Tibial nerve (tissue), 4 donors: ENCODE measurements around the gene WDR91.

Experiments used
- EP300 ChIP-seq, 2 donors: sonication (generic); formaldehyde crosslinking; IDR thresholded peaks; one replicate each; pipeline ENCODE4 v1.6.1; 2017; ENCODE audit warnings: antibody characterized with exemption in 2 of 2, mild to moderate bottlenecking in 1 of 2
- POLR2A ChIP-seq, 2 donors: fragments of 450-650 bp; IDR thresholded peaks; one replicate each; pipeline ENCODE4 v1.6.1; 2017; ENCODE audit warnings: antibody characterized with exemption in 2 of 2, mild to moderate bottlenecking in 2 of 2, moderate library complexity in 2 of 2
- TF ChIP-seq, protein P1 (sequence below), 5 experiments: fragments of 200-600 bp in 3 of 5; fragments of 450-650 bp in 2 of 5; sonication (generic) in 3 of 5; IDR thresholded peaks; one replicate each; pipeline ENCODE4 v1.5.1; 2016 to 2019; ENCODE audit warnings: antibody characterized with exemption in 5 of 5, mild to moderate bottlenecking in 3 of 5, moderate library complexity in 2 of 5

DNA sequence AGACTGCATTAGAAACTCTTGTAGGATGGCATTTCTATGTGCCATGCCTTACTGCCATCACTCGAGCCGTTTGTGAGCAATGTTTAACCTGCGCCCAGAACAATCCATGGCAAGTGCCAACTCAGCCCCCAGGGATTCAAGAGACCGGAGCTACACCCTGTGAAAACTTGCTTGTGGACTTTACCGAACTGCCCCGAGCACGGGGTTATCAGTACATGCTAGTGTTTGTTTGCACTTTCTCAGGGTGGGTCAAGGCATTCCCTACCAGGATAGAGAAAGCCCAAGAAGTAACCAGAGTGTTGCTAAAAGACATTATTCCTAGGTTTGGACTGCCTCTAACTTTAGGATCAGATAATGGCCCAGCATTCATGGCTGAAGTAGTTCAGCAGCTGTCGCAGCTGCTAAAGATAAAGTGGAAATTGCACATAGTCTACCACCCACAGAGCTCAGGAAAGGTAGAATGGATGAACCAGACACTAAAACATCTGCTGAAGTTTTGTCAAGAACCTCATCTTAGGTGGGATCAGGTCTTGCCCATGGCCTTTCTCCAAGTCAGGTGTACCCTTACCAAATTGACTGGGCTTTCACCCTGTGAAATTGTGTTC is 31.9 kb downstream of the WDR91 start:
- TF ChIP-seq, protein P1, sequence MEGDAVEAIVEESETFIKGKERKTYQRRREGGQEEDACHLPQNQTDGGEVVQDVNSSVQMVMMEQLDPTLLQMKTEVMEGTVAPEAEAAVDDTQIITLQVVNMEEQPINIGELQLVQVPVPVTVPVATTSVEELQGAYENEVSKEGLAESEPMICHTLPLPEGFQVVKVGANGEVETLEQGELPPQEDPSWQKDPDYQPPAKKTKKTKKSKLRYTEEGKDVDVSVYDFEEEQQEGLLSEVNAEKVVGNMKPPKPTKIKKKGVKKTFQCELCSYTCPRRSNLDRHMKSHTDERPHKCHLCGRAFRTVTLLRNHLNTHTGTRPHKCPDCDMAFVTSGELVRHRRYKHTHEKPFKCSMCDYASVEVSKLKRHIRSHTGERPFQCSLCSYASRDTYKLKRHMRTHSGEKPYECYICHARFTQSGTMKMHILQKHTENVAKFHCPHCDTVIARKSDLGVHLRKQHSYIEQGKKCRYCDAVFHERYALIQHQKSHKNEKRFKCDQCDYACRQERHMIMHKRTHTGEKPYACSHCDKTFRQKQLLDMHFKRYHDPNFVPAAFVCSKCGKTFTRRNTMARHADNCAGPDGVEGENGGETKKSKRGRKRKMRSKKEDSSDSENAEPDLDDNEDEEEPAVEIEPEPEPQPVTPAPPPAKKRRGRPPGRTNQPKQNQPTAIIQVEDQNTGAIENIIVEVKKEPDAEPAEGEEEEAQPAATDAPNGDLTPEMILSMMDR (IDR thresholded peaks at IDR 0.05): no peak
- TF ChIP-seq EP300 (IDR thresholded peaks at IDR 0.05) (no peak), POLR2A (IDR thresholded peaks at IDR 0.05) (no peak)
